Measurements from ENCODE around the gene GSDME. TPM values are rescaled to one million over a fixed set of nuclear protein-coding genes. Genes with fewer than 3 reads are reported as not detected.

GSDME gene
- total and polyA plus RNA-seq, 2 of the 4 experiments (the other 2 are of a cell fraction) = 75.2 to 78.7 TPM

GRCh38 chr7:24732646-24733413 lies 24.4 kb downstream of the GSDME start:
- WGBS, 2 experiments (ENCODE audit: extremely low coverage in 2 of 2, insufficient read length in 1 of 2) = 78% methylated on average over 3 of the region's 4 CpGs; no CpG with 5 or more reads in 1 of the 2 experiments
- in situ Hi-C loops (cut with MboI; ENCODE audit: low sequenced_read_pairs) (no loop called here), dilution Hi-C loops (cut with HindIII; ENCODE audit: low sequenced_read_pairs, unreplicated experiment) (no loop called here), intact Hi-C loops (cut with micrococcal nuclease) (no loop called here)
- H3K4me3 ChIP-seq (ENCODE audit: insufficient read depth, low read depth, low read length) = no peak overlapping the region
- ChIA-PET CTCF (interaction anchor here (0.5 to 0.9 kb wide), 2 partner anchors 31 to 330 kb away, joined by 3 read pairs; no protein-coding TSS in a partner anchor), POLR2A (ENCODE audit: unreplicated experiment) (interaction anchor here (0.6 kb wide), 1 partner anchor 1462 kb away, joined by 16 read pairs; no protein-coding TSS in a partner anchor)
- H3K4me1 ChIP-seq (ENCODE audit: control insufficient read depth, insufficient read depth, low read length) = peaks cover 21% of the 10 kb centered on the region
- H3K9ac ChIP-seq (ENCODE audit: low read depth, low read length) = no peak overlapping the region
- BruUV-seq (replicated peaks) = no TSS peak
- no peak overlapping the region for H3K4me2 ChIP-seq (ENCODE audit: low read depth, low read length)
- H3K4ac ChIP-seq (ENCODE audit: low read depth, low read length) = peak overlapping the region; percentile 76
- peak overlapping the region; percentile 16 for H2AFZ ChIP-seq (replicated peaks; ENCODE audit: low read length, poor library complexity)
- peak overlapping the region; percentile 62 for H4K5ac ChIP-seq (ENCODE audit: low read depth, low read length)
- peak overlapping the region; percentile 76 for H2BK5ac ChIP-seq (ENCODE audit: low read depth, low read length, poor library complexity, severe bottlenecking)
- 0 out of 2 replicates have a peak overlapping the region, but pooled peaks have one; percentile 48 for H3K23ac ChIP-seq (ENCODE audit: low read depth, low read length)
- ATAC-seq (ENCODE audit: low read depth) (peak; percentile 81), DNase-seq (peak; percentile 92)
- peaks cover 5% of the 10 kb centered on the region; the same call in 1 of the 2 replicates for H4K20me1 ChIP-seq (ENCODE audit: insufficient read depth, low read length)
- peak overlapping the region; percentile 54; the same call in 1 of the 2 replicates for H3K27ac ChIP-seq (ENCODE audit: insufficient read depth, low read length)
- no peaks in the 10 kb centered on the region for H3K9me3 ChIP-seq (ENCODE audit: control insufficient read depth, insufficient read depth, low read length)
- peak overlapping the region; percentile 48; the same call in 1 of the 2 replicates for H2BK20ac ChIP-seq (ENCODE audit: low read depth, low read length)
- H3K56ac ChIP-seq (ENCODE audit: extremely low read depth, insufficient read depth, low read length) = no peak overlapping the region
- H3K36me3 ChIP-seq (ENCODE audit: control insufficient read depth, insufficient read depth, low read length) = peaks cover 2% of the 10 kb centered on the region
- peak overlapping the region; percentile 11 to 14; a peak in 2 of 4 replicates for H4K8ac ChIP-seq (ENCODE audit: low read depth in 2 of 2, low read length in 2 of 2)
- H3K14ac ChIP-seq (replicated peaks; ENCODE audit: low read depth, low read length) = peak overlapping the region; percentile 70
- H2BK15ac ChIP-seq (ENCODE audit: low read depth, low read length) = no peak overlapping the region; the same call in 2 of the 3 replicates
- H3K27me3 ChIP-seq (ENCODE audit: control insufficient read depth, insufficient read depth, low read length) = no peaks in the 10 kb centered on the region
- H4K91ac ChIP-seq (ENCODE audit: insufficient read depth, low read depth, low read length) = peak overlapping the region; percentile 86
- peaks cover 56 to 59% of the 10 kb centered on the region in 2 experiments for H3K79me1 ChIP-seq (ENCODE audit: low read depth in 1 of 2, low read length in 2 of 2)
- peak overlapping the region; percentile 59 for H2BK120ac ChIP-seq (ENCODE audit: low read depth, low read length)
- H2AK9ac ChIP-seq (replicated peaks; ENCODE audit: low read depth, low read length, poor library complexity) = peak overlapping the region; percentile 29
- peak overlapping the region; percentile 52 for H2AK5ac ChIP-seq (ENCODE audit: low read depth, low read length)
- peaks cover 26% of the 10 kb centered on the region for H3K9me1 ChIP-seq (ENCODE audit: insufficient read depth, low read length)
- peak overlapping the region; percentile 72 for H3K18ac ChIP-seq (ENCODE audit: low read depth, low read length)
- TF ChIP-seq SMC3 (IDR thresholded peaks at IDR 0.05; ENCODE audit: low read depth, low read length) (0 out of 2 replicates have a peak, but pooled peaks have one; percentile 3), FOS (IDR thresholded peaks at IDR 0.05; ENCODE audit: low read depth, low read length) (no peak), MAFK (IDR thresholded peaks at IDR 0.05; ENCODE audit: low read depth, low read length) (peak; percentile 91), BHLHE40 (IDR thresholded peaks at IDR 0.05; ENCODE audit: low read depth, low read length) (peak; percentile 12; the same call in 1 of the 2 replicates), RCOR1 (IDR thresholded peaks at IDR 0.05; ENCODE audit: insufficient replicate concordance, low read length) (no peak), CHD1 (IDR thresholded peaks at IDR 0.05; ENCODE audit: low read depth, low read length) (no peak), MAZ (IDR thresholded peaks at IDR 0.05; ENCODE audit: borderline replicate concordance, low read depth, low read length) (no peak), ELK1 (IDR thresholded peaks at IDR 0.05; ENCODE audit: borderline replicate concordance, low read depth, low read length) (no peak), RAD21 (IDR thresholded peaks at IDR 0.05; ENCODE audit: low read length) (no peak), POLR2A (IDR thresholded peaks at IDR 0.05; ENCODE audit: low read depth, low read length) (no peak), USF2 (IDR thresholded peaks at IDR 0.05; ENCODE audit: low read depth, low read length) (no peak), RFX5 (IDR thresholded peaks at IDR 0.05; ENCODE audit: low read depth, low read length) (no peak), MXI1 (IDR thresholded peaks at IDR 0.05; ENCODE audit: borderline replicate concordance, low read depth, low read length) (peak; percentile 58; the same call in 1 of the 2 replicates)
